Measurements from ENCODE around the gene HOXB5. TPM values are rescaled to one million over a fixed set of nuclear protein-coding genes. Genes with fewer than 3 reads are reported as not detected.

Gene HOXB5
- polyA plus RNA-seq, 1 experiment = not detected

DNA sequence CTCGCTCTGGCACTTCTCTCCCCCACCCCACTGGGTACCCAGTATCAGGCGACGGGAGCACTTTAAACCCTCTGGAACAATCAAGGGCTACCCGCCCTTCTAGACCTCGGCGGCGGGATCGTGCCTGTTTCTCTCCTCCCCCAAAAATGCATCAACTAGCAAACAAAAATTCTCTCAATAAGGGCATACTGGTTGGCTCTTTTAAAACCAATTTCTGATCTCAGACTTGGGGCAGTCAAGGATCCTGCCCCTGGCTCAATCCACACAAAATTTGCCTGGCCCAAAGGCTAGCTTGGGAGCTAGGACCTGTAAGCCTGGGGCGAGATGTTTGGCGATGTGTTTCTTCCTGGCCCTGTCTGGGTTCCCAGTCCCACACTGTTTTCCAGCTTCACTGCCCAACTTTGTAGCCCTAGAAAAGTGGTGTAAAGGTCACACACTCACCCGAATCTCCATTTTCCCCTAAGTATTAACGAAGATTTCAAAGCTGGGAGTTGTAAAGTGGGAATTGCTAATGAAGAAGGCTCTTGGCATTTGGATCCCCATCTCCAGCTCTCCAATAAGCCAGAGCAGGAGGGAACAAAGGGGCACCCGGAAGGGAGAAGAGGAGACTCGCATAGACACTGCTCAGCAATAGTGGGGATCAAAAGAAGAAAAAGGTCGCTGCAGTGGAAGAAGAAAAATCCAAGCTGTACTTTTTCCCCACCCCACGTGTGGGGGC lies 34.3 kb downstream of the HOXB5 start:
- POLR2A ChIA-PET = no interaction called here

DNA sequence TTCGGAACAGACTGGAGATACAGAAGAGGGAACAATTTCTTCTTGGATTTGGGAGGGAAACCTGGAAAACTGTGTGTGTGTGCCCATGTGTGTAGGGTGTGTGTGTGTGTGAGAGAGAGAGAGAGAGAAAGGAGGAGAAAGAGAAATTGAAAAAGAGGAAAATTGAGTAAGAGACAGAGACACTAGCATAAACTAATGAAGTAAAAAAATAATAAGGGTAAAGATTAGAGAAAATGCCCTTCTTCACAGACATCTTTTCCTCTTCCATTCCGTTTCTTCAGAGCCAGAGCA lies 34.8 kb downstream of the HOXB5 start:
- H3K27me3 ChIP-seq (ENCODE audit: control insufficient read depth, insufficient read depth, low read length) = peaks cover 49% of the 10 kb centered on the region
- DNase-seq (ENCODE audit: low read depth) = no peak
- TF ChIP-seq, protein P1, sequence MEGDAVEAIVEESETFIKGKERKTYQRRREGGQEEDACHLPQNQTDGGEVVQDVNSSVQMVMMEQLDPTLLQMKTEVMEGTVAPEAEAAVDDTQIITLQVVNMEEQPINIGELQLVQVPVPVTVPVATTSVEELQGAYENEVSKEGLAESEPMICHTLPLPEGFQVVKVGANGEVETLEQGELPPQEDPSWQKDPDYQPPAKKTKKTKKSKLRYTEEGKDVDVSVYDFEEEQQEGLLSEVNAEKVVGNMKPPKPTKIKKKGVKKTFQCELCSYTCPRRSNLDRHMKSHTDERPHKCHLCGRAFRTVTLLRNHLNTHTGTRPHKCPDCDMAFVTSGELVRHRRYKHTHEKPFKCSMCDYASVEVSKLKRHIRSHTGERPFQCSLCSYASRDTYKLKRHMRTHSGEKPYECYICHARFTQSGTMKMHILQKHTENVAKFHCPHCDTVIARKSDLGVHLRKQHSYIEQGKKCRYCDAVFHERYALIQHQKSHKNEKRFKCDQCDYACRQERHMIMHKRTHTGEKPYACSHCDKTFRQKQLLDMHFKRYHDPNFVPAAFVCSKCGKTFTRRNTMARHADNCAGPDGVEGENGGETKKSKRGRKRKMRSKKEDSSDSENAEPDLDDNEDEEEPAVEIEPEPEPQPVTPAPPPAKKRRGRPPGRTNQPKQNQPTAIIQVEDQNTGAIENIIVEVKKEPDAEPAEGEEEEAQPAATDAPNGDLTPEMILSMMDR (IDR thresholded peaks at IDR 0.05; ENCODE audit: insufficient read depth, low read depth, low read length) = no peak
- no peak overlapping the region for H3K4me3 ChIP-seq (ENCODE audit: low read depth, low read length)
- CTCF ChIA-PET = interaction anchor here (0.7 kb wide), 1 partner anchor 278 kb away, joined by 3 read pairs; no protein-coding TSS in a partner anchor
- POLR2A ChIA-PET = no interaction called here
- no peaks in the 10 kb centered on the region for H3K36me3 ChIP-seq (ENCODE audit: control insufficient read depth, insufficient read depth, low read length)

More for the DNA sequence above, 34.3 kb downstream of the HOXB5 start:
- no peak for DNase-seq (ENCODE audit: low read depth)
- TF ChIP-seq, protein P1 (IDR thresholded peaks at IDR 0.05; ENCODE audit: insufficient read depth, low read depth, low read length) = no peak
- Histone ChIP-seq H3K27me3 (ENCODE audit: control insufficient read depth, insufficient read depth, low read length) (peaks cover 49% of the 10 kb centered on the region), H3K36me3 (ENCODE audit: control insufficient read depth, insufficient read depth, low read length) (no peaks in the 10 kb centered on the region), H3K4me3 (ENCODE audit: low read depth, low read length) (no peak overlapping the region)
- CTCF ChIA-PET = interaction anchor here (0.7 kb wide), 1 partner anchor 279 kb away, joined by 3 read pairs; no protein-coding TSS in a partner anchor

DNA sequence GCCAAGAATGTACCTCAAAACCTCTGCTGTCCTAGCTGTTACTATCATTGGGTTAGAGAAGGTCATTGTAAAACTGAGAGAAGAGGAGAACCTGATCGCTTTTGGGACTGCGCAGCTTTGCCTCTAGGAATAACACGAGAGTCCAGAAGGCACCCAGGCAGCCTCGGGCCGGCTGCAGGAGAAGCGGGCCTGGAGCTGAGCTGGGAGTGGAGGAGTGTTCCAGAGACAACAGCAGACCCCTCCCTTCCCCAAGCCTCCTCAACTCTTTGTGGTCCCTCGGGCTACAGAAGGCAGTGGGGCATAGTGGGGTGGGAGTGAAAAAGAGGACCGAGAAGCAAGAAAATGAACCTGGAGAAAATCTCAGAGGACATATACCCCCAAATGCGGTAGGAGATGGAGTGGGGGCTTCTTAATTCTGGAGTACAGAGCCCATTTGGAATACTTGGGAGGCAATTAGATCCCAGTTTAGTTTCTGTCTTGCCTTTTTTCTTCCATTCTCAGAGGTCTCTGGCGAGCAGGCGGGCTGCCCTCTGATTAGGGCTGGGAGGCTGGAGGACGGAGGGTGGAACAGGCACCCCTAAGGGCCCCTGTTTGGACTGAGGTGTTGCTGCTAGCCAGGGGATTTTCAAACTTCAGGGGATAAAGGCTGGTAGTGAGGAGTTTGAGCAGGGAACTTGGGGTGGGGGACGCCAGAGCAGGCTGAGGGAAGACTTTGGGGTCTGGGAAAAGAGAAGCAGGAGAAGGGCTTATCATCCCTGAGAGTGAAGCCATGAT lies 35.3 kb downstream of the HOXB5 start:
- no peaks in the 10 kb centered on the region for H3K36me3 ChIP-seq (ENCODE audit: control insufficient read depth, insufficient read depth, low read length)
- ChIA-PET POLR2A (no interaction called here), CTCF (no interaction called here)
- H3K4me3 ChIP-seq (ENCODE audit: low read depth, low read length) = no peak overlapping the region
- peaks cover 44% of the 10 kb centered on the region for H3K27me3 ChIP-seq (ENCODE audit: control insufficient read depth, insufficient read depth, low read length)
- TF ChIP-seq, protein P1 (IDR thresholded peaks at IDR 0.05; ENCODE audit: insufficient read depth, low read depth, low read length) = no peak
- no peak for DNase-seq (ENCODE audit: low read depth)

DNA sequence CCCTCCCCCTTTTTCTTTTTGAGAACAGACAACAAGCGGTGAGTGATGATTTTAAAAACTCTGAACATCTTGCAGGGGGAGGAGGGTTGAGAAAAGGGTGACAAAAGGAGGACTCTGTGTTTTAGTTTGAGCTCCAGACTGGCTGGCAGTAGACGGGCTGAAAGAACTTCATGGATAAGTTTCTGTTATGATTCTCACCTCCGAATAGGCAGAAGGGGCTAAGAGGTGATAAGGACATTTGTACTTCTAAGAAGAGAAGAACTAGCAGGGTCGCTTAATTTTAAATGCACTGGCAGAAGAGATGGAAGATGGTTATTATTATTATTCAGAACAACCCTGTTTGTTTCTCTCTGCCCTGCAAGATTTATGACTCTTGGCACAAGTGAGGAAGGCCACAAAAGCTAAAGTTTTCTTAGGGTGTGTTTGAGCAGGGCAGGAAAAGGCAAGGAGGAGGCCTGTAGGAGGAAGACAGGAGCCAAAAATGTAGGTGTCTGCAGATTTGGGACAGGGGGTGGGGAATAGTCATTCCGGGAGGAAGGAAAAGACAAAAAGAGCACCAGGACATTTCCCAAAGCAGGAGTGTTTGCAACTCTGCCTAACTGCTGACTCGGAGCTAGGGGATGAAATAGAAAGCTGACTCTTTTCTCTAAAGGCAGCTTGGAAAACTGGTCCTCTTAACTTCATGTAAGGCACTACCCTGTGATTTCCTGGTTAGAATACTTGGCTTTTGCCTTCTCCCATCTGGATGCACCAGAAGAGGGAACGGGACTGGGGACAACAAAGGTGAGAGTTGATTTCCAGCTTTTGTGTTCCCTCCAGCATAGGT lies 36.8 kb downstream of the HOXB5 start:
- CTCF ChIA-PET = no interaction called here
- Histone ChIP-seq H3K36me3 (ENCODE audit: control insufficient read depth, insufficient read depth, low read length) (no peaks in the 10 kb centered on the region), H3K27me3 (ENCODE audit: control insufficient read depth, insufficient read depth, low read length) (peaks cover 43% of the 10 kb centered on the region), H3K4me3 (ENCODE audit: low read depth, low read length) (no peak overlapping the region)
- TF ChIP-seq, protein P1 (IDR thresholded peaks at IDR 0.05; ENCODE audit: insufficient read depth, low read depth, low read length) = no peak
- DNase-seq (ENCODE audit: low read depth) = no peak
- POLR2A ChIA-PET = no interaction called here

DNA sequence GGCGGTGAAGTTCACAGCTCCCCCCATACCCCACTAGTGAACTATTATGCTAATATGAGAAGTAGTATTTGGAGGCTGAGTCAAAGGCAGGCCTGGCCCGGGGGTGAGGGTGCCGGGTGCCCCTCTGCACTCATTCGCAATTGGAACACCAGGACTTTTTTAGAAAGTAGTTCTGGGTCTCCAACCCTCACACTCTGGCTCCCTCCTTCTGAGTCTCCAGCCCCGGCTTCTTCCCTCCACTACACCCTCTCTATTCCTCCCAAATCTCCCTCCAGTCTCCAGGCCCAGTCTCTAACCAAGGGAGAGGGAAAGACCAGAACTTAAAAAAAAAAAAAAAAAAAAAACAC lies 37.4 kb downstream of the HOXB5 start:
- ChIA-PET CTCF (no interaction called here), POLR2A (no interaction called here)
- H3K27me3 ChIP-seq (ENCODE audit: control insufficient read depth, insufficient read depth, low read length) = peaks cover 40% of the 10 kb centered on the region
- DNase-seq (ENCODE audit: low read depth) = no peak
- H3K36me3 ChIP-seq (ENCODE audit: control insufficient read depth, insufficient read depth, low read length) = no peaks in the 10 kb centered on the region
- no peak overlapping the region for H3K4me3 ChIP-seq (ENCODE audit: low read depth, low read length)
- TF ChIP-seq, protein P1 (IDR thresholded peaks at IDR 0.05; ENCODE audit: insufficient read depth, low read depth, low read length) = no peak
